Osteocyte (in vitro differentiated cells): Measurements from ENCODE around the gene ATF7IP. TPM values are rescaled to one million over a fixed set of nuclear protein-coding genes. Genes with fewer than 3 reads are reported as not detected.
A peak's percentile ranks its signal among the peaks of the same experiment; 100 is the strongest.

Source experiments
- DNase-seq: peaks from one replicate; pipeline ENCODE4 v3.0.0; 2021; ENCODE audit warnings: mixed read lengths; ENCODE audit not compliant: unreplicated experiment; ENCODE audit errors: extremely low spot score
- H3K27ac Mint-ChIP-seq: one replicate; pipeline ENCODE4 v1.8.0; 2021; ENCODE audit warnings: mild to moderate bottlenecking, mixed read lengths; ENCODE audit not compliant: unreplicated experiment
- H3K27me3 Mint-ChIP-seq: one replicate; pipeline ENCODE4 v1.8.0; 2021; ENCODE audit warnings: mixed read lengths; ENCODE audit not compliant: unreplicated experiment
- H3K36me3 Mint-ChIP-seq: one replicate; pipeline ENCODE4 v1.8.0; 2021; ENCODE audit warnings: mixed read lengths; ENCODE audit not compliant: unreplicated experiment
- H3K4me1 Mint-ChIP-seq: one replicate; pipeline ENCODE4 v1.8.0; 2021; ENCODE audit warnings: mixed read lengths; ENCODE audit not compliant: unreplicated experiment
- H3K4me3 Mint-ChIP-seq: one replicate; pipeline ENCODE4 v1.8.0; 2021; ENCODE audit warnings: mild to moderate bottlenecking, moderate library complexity, mixed read lengths; ENCODE audit not compliant: unreplicated experiment
- H3K9me3 Mint-ChIP-seq: one replicate; pipeline ENCODE4 v1.8.0; 2021; ENCODE audit warnings: mixed read lengths; ENCODE audit not compliant: unreplicated experiment
- CTCF ChIP-seq: fragments of 200-600 bp; sonication (generic); IDR thresholded peaks from 2 replicates; pipeline ENCODE4 v1.5.0; 2021; ENCODE audit warnings: antibody characterized with exemption, mild to moderate bottlenecking, moderate library complexity
- total RNA-seq: library from RNA; stranded (reverse); gene quantifications from 2 replicates; pipeline ENCODE4 v1.2.1, GENCODE V29; 2021

The ATF7IP gene
- total RNA-seq, 1 donor from 2014 or later, result 71.1 TPM

GRCh38 chr12:14505626-14506596, 140.4 kb downstream of the ATF7IP start:
- no peak for TF ChIP-seq CTCF
- Mint-ChIP-seq H3K27ac (no peak overlapping the region), H3K36me3 (peaks cover 18% of the 10 kb centered on the region), H3K9me3 (no peaks in the 10 kb centered on the region), H3K4me3 (no peak overlapping the region), H3K27me3 (no peaks in the 10 kb centered on the region), H3K4me1 (no peaks in the 10 kb centered on the region)
- no peak for DNase-seq

- H3K9me3 Mint-ChIP-seq, result no peaks in the 10 kb centered on the region
- no peaks in the 10 kb centered on the region for H3K4me1 Mint-ChIP-seq
- no peak overlapping the region for H3K27ac Mint-ChIP-seq
- TF ChIP-seq CTCF, result no peak
- peaks cover 7% of the 10 kb centered on the region for H3K36me3 Mint-ChIP-seq
- H3K4me3 Mint-ChIP-seq, result no peak overlapping the region
- DNase-seq, result no peak
- H3K27me3 Mint-ChIP-seq, result no peaks in the 10 kb centered on the region
Observed at GRCh38 chr12:14510574-14510973, 145.1 kb downstream of the ATF7IP start.

- H3K4me3 Mint-ChIP-seq, result no peak overlapping the region
- no peaks in the 10 kb centered on the region for H3K9me3 Mint-ChIP-seq
- no peaks in the 10 kb centered on the region for H3K27me3 Mint-ChIP-seq
- no peak overlapping the region for H3K27ac Mint-ChIP-seq
- peak; percentile 37 for TF ChIP-seq CTCF
- no peaks in the 10 kb centered on the region for H3K4me1 Mint-ChIP-seq
- no peaks in the 10 kb centered on the region for H3K36me3 Mint-ChIP-seq
- no peak for DNase-seq
Observed at GRCh38 chr12:14514154-14514842, 148.8 kb downstream of the ATF7IP start.

- H3K27ac Mint-ChIP-seq, result no peak overlapping the region
- H3K9me3 Mint-ChIP-seq, result no peaks in the 10 kb centered on the region
- TF ChIP-seq CTCF, result no peak
- H3K36me3 Mint-ChIP-seq, result no peaks in the 10 kb centered on the region
- no peak for DNase-seq
- H3K4me3 Mint-ChIP-seq, result no peak overlapping the region
- no peaks in the 10 kb centered on the region for H3K4me1 Mint-ChIP-seq
- no peaks in the 10 kb centered on the region for H3K27me3 Mint-ChIP-seq
Observed at GRCh38 chr12:14514946-14515345, 149.5 kb downstream of the ATF7IP start.

GRCh38 chr12:14521822-14522221, 156.3 kb downstream of the ATF7IP start:
- Mint-ChIP-seq H3K27ac (no peak overlapping the region), H3K4me3 (no peak overlapping the region), H3K4me1 (no peaks in the 10 kb centered on the region), H3K27me3 (no peaks in the 10 kb centered on the region), H3K36me3 (peaks cover 2% of the 10 kb centered on the region), H3K9me3 (peaks cover 38% of the 10 kb centered on the region)
- no peak for TF ChIP-seq CTCF
- no peak for DNase-seq
